ENCODE results near the gene PTPRE.

The PTPRE gene

GRCh38 chr10:128000471-128001362, 93.8 kb downstream of the PTPRE start:
- no peak for DNase-seq (ENCODE audit: low spot score)

- DNase-seq (ENCODE audit: low spot score), result no peak
These were observed 94.5 kb downstream of the PTPRE start for GRCh38 chr10:128001363-128001745.

GRCh38 chr10:128001849-128002248, 94.9 kb downstream of the PTPRE start:
- DNase-seq (ENCODE audit: low spot score), result no peak

GRCh38 chr10:128003521-128003920, 96.6 kb downstream of the PTPRE start:
- DNase-seq (ENCODE audit: low spot score), result no peak

GRCh38 chr10:128005858-128006257, 99.0 kb downstream of the PTPRE start:
- no peak for DNase-seq (ENCODE audit: low spot score)

- no peak for DNase-seq (ENCODE audit: low spot score)
These were observed 100.2 kb downstream of the PTPRE start for GRCh38 chr10:128007056-128007455.

- DNase-seq (ENCODE audit: low spot score), result no peak
These were observed 101.1 kb downstream of the PTPRE start for GRCh38 chr10:128007971-128008370.

GRCh38 chr10:128008521-128009250, 101.8 kb downstream of the PTPRE start:
- no peak for DNase-seq (ENCODE audit: low spot score)

- no peak for DNase-seq (ENCODE audit: low spot score)
These were observed 102.6 kb downstream of the PTPRE start for GRCh38 chr10:128009372-128010126.

- peak; percentile 83 for DNase-seq (ENCODE audit: low spot score)
These were observed 104.4 kb downstream of the PTPRE start for GRCh38 chr10:128011059-128011979.

- no peak for DNase-seq (ENCODE audit: low spot score)
These were observed 106.7 kb downstream of the PTPRE start for GRCh38 chr10:128013626-128014025.

GRCh38 chr10:128014236-128014635, 107.3 kb downstream of the PTPRE start:
- DNase-seq (ENCODE audit: low spot score), result no peak

GRCh38 chr10:128016423-128017060, 109.6 kb downstream of the PTPRE start:
- DNase-seq (ENCODE audit: low spot score), result no peak

GRCh38 chr10:128017822-128018221, 110.9 kb downstream of the PTPRE start:
- no peak for DNase-seq (ENCODE audit: low spot score)

GRCh38 chr10:128018236-128018635, 111.3 kb downstream of the PTPRE start:
- no peak for DNase-seq (ENCODE audit: low spot score)

- DNase-seq (ENCODE audit: low spot score), result no peak
These were observed 111.8 kb downstream of the PTPRE start for GRCh38 chr10:128018691-128019090.

- no peak for DNase-seq (ENCODE audit: low spot score)
These were observed 115.6 kb downstream of the PTPRE start for GRCh38 chr10:128022261-128023196.

GRCh38 chr10:128024426-128024825, 117.5 kb downstream of the PTPRE start:
- no peak for DNase-seq (ENCODE audit: low spot score)

GRCh38 chr10:128025437-128025836, 118.5 kb downstream of the PTPRE start:
- no peak for DNase-seq (ENCODE audit: low spot score)

GRCh38 chr10:128025951-128026350, 119.0 kb downstream of the PTPRE start:
- no peak for DNase-seq (ENCODE audit: low spot score)
